Neural cell (in vitro differentiated cells): ENCODE measurements around the gene SYK.

Experiments
- EP300 ChIP-seq: fragments of 450-650 bp; conservative IDR thresholded peaks from 2 replicates; pipeline ENCODE4 v1.6.1; 2014; ENCODE audit warnings: antibody characterized with exemption, mild to moderate bottlenecking, moderate library complexity; ENCODE audit not compliant: poor library complexity, severe bottlenecking
- EZH2 ChIP-seq: fragments of 200-600, 300-800 bp; shearing (Covaris generic), sonication (generic); IDR thresholded peaks from 2 replicates; pipeline ENCODE4 v1.6.1; 2014; ENCODE audit warnings: antibody characterized with exemption, low read length, borderline replicate concordance, mild to moderate bottlenecking; ENCODE audit not compliant: insufficient read depth, poor library complexity, severe bottlenecking
- MXI1 ChIP-seq: fragments of 450-650 bp; conservative IDR thresholded peaks from 2 replicates; pipeline ENCODE4 v1.6.1; 2014; ENCODE audit warnings: antibody characterized with exemption, mild to moderate bottlenecking; ENCODE audit not compliant: poor library complexity, severe bottlenecking
- POLR2AphosphoS5 ChIP-seq: IDR thresholded peaks from 2 replicates; pipeline ENCODE4 v1.6.1; 2012
- RAD21 ChIP-seq: fragments of 450-650 bp; conservative IDR thresholded peaks from 2 replicates; pipeline ENCODE4 v1.6.1; 2014; ENCODE audit warnings: antibody characterized with exemption, mild to moderate bottlenecking, moderate library complexity
- TAF1 ChIP-seq: IDR thresholded peaks from 2 replicates; pipeline ENCODE4 v1.6.1; 2012; ENCODE audit warnings: low read depth
- TF ChIP-seq, protein P1 (sequence below): fragments of 450-650 bp; IDR thresholded peaks from 2 replicates; pipeline ENCODE4 v1.5.1; 2014; ENCODE audit warnings: antibody characterized with exemption, mild to moderate bottlenecking, moderate library complexity; ENCODE audit not compliant: poor library complexity, severe bottlenecking
- TF ChIP-seq, protein P2 (sequence below): IDR thresholded peaks from 2 replicates; pipeline ENCODE4 v1.6.1; 2012; ENCODE audit warnings: borderline replicate concordance

DNA sequence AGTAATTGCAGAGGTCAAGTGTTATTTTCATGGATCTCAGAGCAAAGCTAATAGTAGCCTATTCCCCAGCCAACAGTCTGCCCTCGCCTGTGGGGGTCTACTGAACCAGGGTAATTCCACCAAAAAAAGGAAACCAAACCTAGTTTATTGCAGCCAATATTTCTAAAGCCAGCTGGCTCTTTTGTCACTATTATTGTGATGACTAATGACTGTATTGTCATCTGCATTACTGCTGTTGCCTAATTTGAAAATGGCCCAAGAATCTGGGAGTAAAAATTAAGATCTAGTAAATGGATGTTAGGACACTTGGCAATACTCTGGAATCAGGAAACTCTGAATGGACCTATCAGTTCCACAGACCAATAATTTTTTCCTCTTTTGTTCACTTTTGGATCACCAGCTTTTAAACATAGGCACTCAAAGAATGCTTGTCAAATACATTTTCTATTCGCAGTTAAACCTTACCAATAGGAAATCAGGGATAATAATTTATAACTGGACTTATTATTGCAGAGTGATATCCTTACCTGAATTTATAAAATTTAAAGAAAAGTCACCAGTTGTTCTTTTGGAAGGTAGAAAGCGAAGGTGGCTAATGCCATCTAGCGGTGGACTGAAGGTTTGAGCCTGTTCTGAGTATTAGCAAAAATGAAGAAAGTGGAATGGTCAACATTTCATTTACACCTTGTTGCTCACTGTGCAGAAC lies 69.2 kb downstream of the SYK start:
- TF ChIP-seq EZH2 (no peak), EP300 (no peak), TAF1 (no peak), POLR2AphosphoS5 (no peak), RAD21 (peak; percentile 91), MXI1 (no peak)
- TF ChIP-seq, protein P1, sequence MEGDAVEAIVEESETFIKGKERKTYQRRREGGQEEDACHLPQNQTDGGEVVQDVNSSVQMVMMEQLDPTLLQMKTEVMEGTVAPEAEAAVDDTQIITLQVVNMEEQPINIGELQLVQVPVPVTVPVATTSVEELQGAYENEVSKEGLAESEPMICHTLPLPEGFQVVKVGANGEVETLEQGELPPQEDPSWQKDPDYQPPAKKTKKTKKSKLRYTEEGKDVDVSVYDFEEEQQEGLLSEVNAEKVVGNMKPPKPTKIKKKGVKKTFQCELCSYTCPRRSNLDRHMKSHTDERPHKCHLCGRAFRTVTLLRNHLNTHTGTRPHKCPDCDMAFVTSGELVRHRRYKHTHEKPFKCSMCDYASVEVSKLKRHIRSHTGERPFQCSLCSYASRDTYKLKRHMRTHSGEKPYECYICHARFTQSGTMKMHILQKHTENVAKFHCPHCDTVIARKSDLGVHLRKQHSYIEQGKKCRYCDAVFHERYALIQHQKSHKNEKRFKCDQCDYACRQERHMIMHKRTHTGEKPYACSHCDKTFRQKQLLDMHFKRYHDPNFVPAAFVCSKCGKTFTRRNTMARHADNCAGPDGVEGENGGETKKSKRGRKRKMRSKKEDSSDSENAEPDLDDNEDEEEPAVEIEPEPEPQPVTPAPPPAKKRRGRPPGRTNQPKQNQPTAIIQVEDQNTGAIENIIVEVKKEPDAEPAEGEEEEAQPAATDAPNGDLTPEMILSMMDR, result peak; percentile 89
- TF ChIP-seq, protein P2, sequence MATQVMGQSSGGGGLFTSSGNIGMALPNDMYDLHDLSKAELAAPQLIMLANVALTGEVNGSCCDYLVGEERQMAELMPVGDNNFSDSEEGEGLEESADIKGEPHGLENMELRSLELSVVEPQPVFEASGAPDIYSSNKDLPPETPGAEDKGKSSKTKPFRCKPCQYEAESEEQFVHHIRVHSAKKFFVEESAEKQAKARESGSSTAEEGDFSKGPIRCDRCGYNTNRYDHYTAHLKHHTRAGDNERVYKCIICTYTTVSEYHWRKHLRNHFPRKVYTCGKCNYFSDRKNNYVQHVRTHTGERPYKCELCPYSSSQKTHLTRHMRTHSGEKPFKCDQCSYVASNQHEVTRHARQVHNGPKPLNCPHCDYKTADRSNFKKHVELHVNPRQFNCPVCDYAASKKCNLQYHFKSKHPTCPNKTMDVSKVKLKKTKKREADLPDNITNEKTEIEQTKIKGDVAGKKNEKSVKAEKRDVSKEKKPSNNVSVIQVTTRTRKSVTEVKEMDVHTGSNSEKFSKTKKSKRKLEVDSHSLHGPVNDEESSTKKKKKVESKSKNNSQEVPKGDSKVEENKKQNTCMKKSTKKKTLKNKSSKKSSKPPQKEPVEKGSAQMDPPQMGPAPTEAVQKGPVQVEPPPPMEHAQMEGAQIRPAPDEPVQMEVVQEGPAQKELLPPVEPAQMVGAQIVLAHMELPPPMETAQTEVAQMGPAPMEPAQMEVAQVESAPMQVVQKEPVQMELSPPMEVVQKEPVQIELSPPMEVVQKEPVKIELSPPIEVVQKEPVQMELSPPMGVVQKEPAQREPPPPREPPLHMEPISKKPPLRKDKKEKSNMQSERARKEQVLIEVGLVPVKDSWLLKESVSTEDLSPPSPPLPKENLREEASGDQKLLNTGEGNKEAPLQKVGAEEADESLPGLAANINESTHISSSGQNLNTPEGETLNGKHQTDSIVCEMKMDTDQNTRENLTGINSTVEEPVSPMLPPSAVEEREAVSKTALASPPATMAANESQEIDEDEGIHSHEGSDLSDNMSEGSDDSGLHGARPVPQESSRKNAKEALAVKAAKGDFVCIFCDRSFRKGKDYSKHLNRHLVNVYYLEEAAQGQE, result no peak
